ENCODE measurements around the gene SEMA4B. TPM values are rescaled to one million over a fixed set of nuclear protein-coding genes. Genes with fewer than 3 reads are reported as not detected.

The SEMA4B gene
- total and polyA plus RNA-seq, 11 donors = 13.8 to 105 (median 21.0) TPM

- Histone ChIP-seq H3K4me3 (no peak overlapping the region), H3K36me3 (peaks cover 0 to 51% (median 43%) of the 10 kb centered on the region in 9 donors), H3K27me3 (no peaks in the 10 kb centered on the region), H3K27ac (peak overlapping the region in 8 of 12 donors; percentile 25 to 62 (median 50)), H3K4me1 (peaks cover 0 to 14% (median 8%) of the 10 kb centered on the region in 12 donors), H3K9me3 (no peaks in the 10 kb centered on the region)
- intact Hi-C loops (cut with DNase I) = loop anchor here in 2 of 10 donors (5.0 kb wide), 2 partner anchors 34 to 119 kb away; partner anchors contain the start of gene IDH2 (in 1 of the 2)
- ATAC-seq = peak; percentile 55 to 87 (median 80)
- TF ChIP-seq POLR2A (IDR thresholded peaks at IDR 0.05) = no peak
- TF ChIP-seq CTCF (IDR thresholded peaks at IDR 0.05) = peak; percentile 62 to 89 (median 72)
- peak; percentile 80 to 85 (median 82) for DNase-seq
- 39 to 59% (median 46%) methylated on average over 7 to 14 of the region's 14 CpGs for WGBS, 4 donors
Observed at GRCh38 chr15:90221246-90221900, 20.2 kb downstream of the SEMA4B start.

DNA sequence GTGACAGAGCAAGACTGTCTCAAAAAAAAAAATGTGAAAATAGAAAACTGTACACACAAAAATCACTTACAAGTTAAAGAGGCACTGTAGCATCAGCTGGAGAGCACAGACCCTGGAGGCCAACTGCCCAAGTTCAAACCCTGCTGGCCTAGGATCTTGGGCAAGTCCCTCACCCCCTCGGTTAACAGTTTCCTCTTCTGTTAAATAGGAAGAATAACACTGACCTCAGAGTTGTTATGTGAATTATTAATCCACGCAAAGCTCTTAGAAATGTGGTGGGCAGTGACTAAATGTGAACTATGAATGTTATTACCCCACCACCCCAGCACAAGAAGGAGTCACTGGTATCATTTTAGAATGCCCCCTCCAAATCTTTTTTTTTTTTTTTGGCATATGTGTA lies 21.4 kb downstream of the SEMA4B start:
- Histone ChIP-seq H3K4me1 (peaks cover 0 to 14% (median 8%) of the 10 kb centered on the region in 12 donors), H3K27ac (no peak overlapping the region), H3K4me3 (no peak overlapping the region), H3K9me3 (no peaks in the 10 kb centered on the region), H3K36me3 (peaks cover 0 to 58% (median 48%) of the 10 kb centered on the region in 9 donors), H3K27me3 (no peaks in the 10 kb centered on the region)
- no peak for TF ChIP-seq CTCF (IDR thresholded peaks at IDR 0.05)
- TF ChIP-seq POLR2A (IDR thresholded peaks at IDR 0.05) = no peak
- 74 to 93% (median 86%) methylated on average over 2 of the region's 2 CpGs for WGBS, 4 donors
- no peak for DNase-seq
- intact Hi-C loops (cut with DNase I) = loop anchor here in 2 of 10 donors (5.0 kb wide), 2 partner anchors 35 to 120 kb away; partner anchors contain the start of gene IDH2 (in 1 of the 2)
- ATAC-seq = no peak

GRCh38 chr15:90223441-90224165 lies 22.5 kb downstream of the SEMA4B start:
- H3K36me3 ChIP-seq = peaks cover 0 to 64% (median 55%) of the 10 kb centered on the region in 9 donors

More at GRCh38 chr15:90223441-90224165, 22.5 kb downstream of the SEMA4B start:
- DNase-seq = no peak
- WGBS, 4 donors = 92 to 95% (median 94%) methylated on average over 5 to 22 of the region's 22 CpGs
- TF ChIP-seq CTCF (IDR thresholded peaks at IDR 0.05) = no peak
- no peak for TF ChIP-seq POLR2A (IDR thresholded peaks at IDR 0.05)
- ATAC-seq = no peak
- intact Hi-C loops (cut with DNase I) = loop anchor here in 2 of 10 donors (5.0 kb wide), 2 partner anchors 36 to 121 kb away; partner anchors contain the start of gene IDH2 (in 1 of the 2)
- Histone ChIP-seq H3K27ac (no peak overlapping the region), H3K4me1 (peaks cover 0 to 14% (median 8%) of the 10 kb centered on the region in 12 donors), H3K27me3 (no peaks in the 10 kb centered on the region), H3K9me3 (no peaks in the 10 kb centered on the region), H3K4me3 (no peak overlapping the region)
